ENCODE measurements around the gene PTPRE. TPM values are rescaled to one million over a fixed set of nuclear protein-coding genes. Genes with fewer than 3 reads are reported as not detected.

Gene PTPRE
- total and polyA plus RNA-seq, 4 donors, result 1.5 to 12.5 (median 3.7) TPM

GRCh38 chr10:128125944-128126764 lies 219.3 kb downstream of the PTPRE start, which contains the start of gene MKI67:
Gene MKI67 (minus strand): TSS chr10:128126423. CDS start chr10:128125667, 756 bp downstream.
- no peaks in the 10 kb centered on the region for H3K9me3 ChIP-seq (ENCODE audit: control insufficient read depth in 4 of 4, low read length in 3 of 4)
- peak; percentile 95 for DNase-seq (ENCODE audit: low spot score)
- no peak within 1 kb of the TSS for H3K9ac ChIP-seq (ENCODE audit: low read depth in 1 of 2, low read length in 2 of 2)
- H3K27me3 ChIP-seq (ENCODE audit: control insufficient read depth in 4 of 4, insufficient read depth in 4 of 4, low read length in 3 of 4), result peaks cover 3 to 6% (median 6%) of the 10 kb centered on the region in 4 donors
- peak within 1 kb of the TSS in 2 of 3 donors; percentile 43 to 66 for H3K4me3 ChIP-seq (ENCODE audit: low read depth in 1 of 3, low read length in 3 of 3)
- 1% methylated on average over 95 of the region's 95 CpGs for WGBS
- H3K36me3 ChIP-seq (ENCODE audit: control insufficient read depth in 4 of 4, insufficient read depth in 3 of 4, low read depth in 1 of 4, low read length in 3 of 4), result no peaks in the 10 kb centered on the region
- H3K27ac ChIP-seq (ENCODE audit: low read depth in 1 of 2, low read length in 2 of 2), result no peak within 1 kb of the TSS
- peaks cover 6 to 13% (median 10%) of the 10 kb centered on the region in 4 donors for H3K4me1 ChIP-seq (ENCODE audit: control insufficient read depth in 4 of 4, insufficient read depth in 4 of 4, low read length in 3 of 4)
- peak; percentile 82 to 84 for TF ChIP-seq EGR1 (IDR thresholded peaks at IDR 0.05; ENCODE audit: low read depth in 2 of 2)
- no peak for TF ChIP-seq YY1 (IDR thresholded peaks at IDR 0.05)
- peak; percentile 25 for TF ChIP-seq SP1 (IDR thresholded peaks at IDR 0.05)

- no peak for TF ChIP-seq TAF1 (conservative IDR thresholded peaks at IDR 0.05)
- no peak for TF ChIP-seq NR2F2 (IDR thresholded peaks at IDR 0.05)
- TF ChIP-seq MAX (IDR thresholded peaks at IDR 0.05), result no peak
- Histone ChIP-seq H3K36me3 (ENCODE audit: control insufficient read depth in 4 of 4, insufficient read depth in 3 of 4, low read depth in 1 of 4, low read length in 3 of 4) (no peaks in the 10 kb centered on the region), H3K4me3 (ENCODE audit: low read depth in 1 of 3, low read length in 3 of 3) (no peak overlapping the region), H3K27ac (ENCODE audit: low read depth in 1 of 2, low read length in 2 of 2) (no peak overlapping the region), H3K9me3 (ENCODE audit: control insufficient read depth in 4 of 4, low read length in 3 of 4) (no peaks in the 10 kb centered on the region), H3K27me3 (ENCODE audit: control insufficient read depth in 4 of 4, insufficient read depth in 4 of 4, low read length in 3 of 4) (peaks cover 2 to 4% (median 3%) of the 10 kb centered on the region in 4 donors), H3K4me1 (ENCODE audit: control insufficient read depth in 4 of 4, insufficient read depth in 4 of 4, low read length in 3 of 4) (peaks cover 6 to 13% (median 10%) of the 10 kb centered on the region in 4 donors), H3K9ac (ENCODE audit: low read depth in 1 of 2, low read length in 2 of 2) (no peak overlapping the region)
- 79% methylated on average over 8 of the region's 8 CpGs for WGBS
- no peak for DNase-seq (ENCODE audit: low spot score)
Observed at GRCh38 chr10:128128582-128128981, 221.7 kb downstream of the PTPRE start.

GRCh38 chr10:128130051-128130450 lies 223.1 kb downstream of the PTPRE start:
- 88% methylated on average over 1 of the region's 1 CpG for WGBS
- Histone ChIP-seq H3K36me3 (ENCODE audit: control insufficient read depth in 4 of 4, insufficient read depth in 3 of 4, low read depth in 1 of 4, low read length in 3 of 4) (no peaks in the 10 kb centered on the region), H3K27me3 (ENCODE audit: control insufficient read depth in 4 of 4, insufficient read depth in 4 of 4, low read length in 3 of 4) (peaks cover 2 to 7% (median 4%) of the 10 kb centered on the region in 4 donors), H3K9ac (ENCODE audit: low read depth in 1 of 2, low read length in 2 of 2) (no peak overlapping the region), H3K9me3 (ENCODE audit: control insufficient read depth in 4 of 4, low read length in 3 of 4) (no peaks in the 10 kb centered on the region), H3K4me3 (ENCODE audit: low read depth in 1 of 3, low read length in 3 of 3) (no peak overlapping the region), H3K4me1 (ENCODE audit: control insufficient read depth in 4 of 4, insufficient read depth in 4 of 4, low read length in 3 of 4) (peaks cover 6 to 13% (median 10%) of the 10 kb centered on the region in 4 donors), H3K27ac (ENCODE audit: low read depth in 1 of 2, low read length in 2 of 2) (no peak overlapping the region)
- no peak for TF ChIP-seq ZBTB33 (IDR thresholded peaks at IDR 0.05)
- no peak for TF ChIP-seq SP1 (IDR thresholded peaks at IDR 0.05)
- TF ChIP-seq FOXA2 (IDR thresholded peaks at IDR 0.05), result no peak
- no peak for TF ChIP-seq JUND (IDR thresholded peaks at IDR 0.05)
- TF ChIP-seq ATF3 (IDR thresholded peaks at IDR 0.05), result no peak
- TF ChIP-seq TAF1 (conservative IDR thresholded peaks at IDR 0.05), result no peak
- no peak for TF ChIP-seq RAD21 (IDR thresholded peaks at IDR 0.05)
- TF ChIP-seq RXRA (IDR thresholded peaks at IDR 0.05), result no peak
- no peak for TF ChIP-seq NR2F2 (IDR thresholded peaks at IDR 0.05)
- no peak for TF ChIP-seq HNF4G (IDR thresholded peaks at IDR 0.05)
- TF ChIP-seq HNF4A (conservative IDR thresholded peaks at IDR 0.05), result no peak
- TF ChIP-seq MAX (IDR thresholded peaks at IDR 0.05), result no peak
- no peak for TF ChIP-seq YY1 (IDR thresholded peaks at IDR 0.05)
- TF ChIP-seq EGR1 (IDR thresholded peaks at IDR 0.05; ENCODE audit: low read depth in 2 of 2), result no peak
- no peak for DNase-seq (ENCODE audit: low spot score)

Other genes starting within 250 kb of the PTPRE start
- under 1 TPM in 1 of 2 donors, not detected in 1; under 0.01 TPM for gene FOXI2, start 169.9 kb upstream of the PTPRE start, total RNA-seq
- under 1 TPM in 1 of 2 donors, not detected in 1; 0.01 TPM for gene FOXI2, start 169.9 kb upstream of the PTPRE start, polyA plus RNA-seq
- gene CLRN3, start 14.2 kb upstream of the PTPRE start, total RNA-seq, result 1 to 10 TPM in 1 of 2 donors, under 1 TPM in 1; 0.33 to 5.7 TPM
- 10 to 100 TPM in 1 of 2 donors, 1 to 10 TPM in 1; 8.1 to 16.9 TPM for gene CLRN3, start 14.2 kb upstream of the PTPRE start, polyA plus RNA-seq
- 10 to 100 TPM in 1 of 2 donors, under 1 TPM in 1; 0.25 to 54.5 TPM for gene MKI67, start 219.3 kb downstream of the PTPRE start, total RNA-seq
- 1 to 10 TPM in 1 of 2 donors, under 1 TPM in 1; 0.50 to 1.6 TPM for gene MKI67, start 219.3 kb downstream of the PTPRE start, polyA plus RNA-seq

Measured in liver (tissue), 9 donors.